Measurements from ENCODE around the gene UNC79.

GRCh38 chr14:93493054-93493453 lies 62.3 kb downstream of the UNC79 start:
- TF ChIP-seq ZFP3 (CRISPR knock-in tag; IDR thresholded peaks at IDR 0.05) = no peak
- no peak for TF ChIP-seq TOX (CRISPR knock-in tag; IDR thresholded peaks at IDR 0.05; ENCODE audit: borderline replicate concordance)
- no peak for TF ChIP-seq ESRRG (CRISPR knock-in tag; IDR thresholded peaks at IDR 0.05)
- TF ChIP-seq RARB (CRISPR knock-in tag; IDR thresholded peaks at IDR 0.05) = no peak
- TF ChIP-seq ZFP30 (CRISPR knock-in tag; IDR thresholded peaks at IDR 0.05) = no peak
